Retinal pigment epithelial cell (primary cell): ENCODE results near the gene UNCX.
"Not testable (repeated sequence)": the region's sequence is repeated elsewhere in the genome, so short reads cannot be mapped to it uniquely, and the experiment has no call there.

Experiments used
- DNase-seq: peaks from one replicate; pipeline ENCODE4 v3.0.0-alpha.2; 2010; ENCODE audit warnings: low read depth
- H3K4me3 ChIP-seq: 2 replicates; pipeline ENCODE4 v1.5.1; 2011; ENCODE audit warnings: mild to moderate bottlenecking, low read length, control low read depth, moderate library complexity
- CTCF ChIP-seq: conservative IDR thresholded peaks from 2 replicates; pipeline ENCODE4 v1.5.1; 2011; ENCODE audit warnings: low read depth, low read length, control low read depth, inconsistent platforms

Gene UNCX

DNA sequence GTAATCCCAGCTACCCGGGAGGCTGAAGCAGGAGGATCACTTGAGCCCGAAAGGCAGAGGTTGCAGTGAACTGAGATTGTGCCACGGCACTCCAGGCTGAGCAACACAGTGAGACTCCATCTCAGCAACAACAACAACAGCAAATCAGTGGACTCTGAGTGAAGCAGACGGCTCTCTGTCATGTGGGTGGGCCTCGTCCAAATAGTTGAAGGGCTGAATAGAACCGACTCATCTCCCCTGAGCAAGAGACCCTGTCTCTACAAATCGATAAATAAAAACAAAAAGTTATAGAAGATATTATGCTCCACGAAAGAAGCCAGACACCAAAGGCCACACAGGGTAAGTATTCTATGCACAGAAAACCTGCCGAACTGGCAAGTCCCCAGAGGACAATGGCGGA, 45.9 kb downstream of the UNCX start:
- DNase-seq, result no peak
- H3K4me3 ChIP-seq, result no peak overlapping the region
- TF ChIP-seq CTCF, result no peak

GRCh38 chr7:1279041-1279440, 46.4 kb downstream of the UNCX start:
- no peak for TF ChIP-seq CTCF
- no peak overlapping the region for H3K4me3 ChIP-seq
- DNase-seq, result no peak

GRCh38 chr7:1279895-1280294, 47.2 kb downstream of the UNCX start:
- not testable (repeated sequence) for DNase-seq, H3K4me3 ChIP-seq

DNA sequence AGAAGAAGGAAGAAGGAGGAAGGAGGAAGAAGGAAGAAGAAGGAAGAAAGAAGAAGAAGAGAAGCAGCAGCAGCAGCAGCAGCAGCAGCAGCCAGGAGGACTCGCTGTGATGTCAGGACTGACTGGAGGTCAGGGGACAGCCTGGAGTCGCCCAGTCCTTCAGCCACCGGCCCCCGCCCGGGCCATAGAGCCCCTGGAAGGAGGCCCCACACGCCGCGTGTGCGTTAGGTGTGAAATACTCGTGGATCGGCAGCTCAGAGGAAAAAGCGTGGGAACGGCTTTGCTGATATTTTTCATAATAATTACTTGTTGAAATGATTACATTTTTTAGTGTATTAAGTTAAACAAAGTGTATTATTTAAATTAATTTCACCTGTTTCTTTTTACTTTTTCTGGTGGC, 48.4 kb downstream of the UNCX start:
- H3K4me3 ChIP-seq, result no peak overlapping the region
- no peak for DNase-seq
- TF ChIP-seq CTCF, result no peak

DNA sequence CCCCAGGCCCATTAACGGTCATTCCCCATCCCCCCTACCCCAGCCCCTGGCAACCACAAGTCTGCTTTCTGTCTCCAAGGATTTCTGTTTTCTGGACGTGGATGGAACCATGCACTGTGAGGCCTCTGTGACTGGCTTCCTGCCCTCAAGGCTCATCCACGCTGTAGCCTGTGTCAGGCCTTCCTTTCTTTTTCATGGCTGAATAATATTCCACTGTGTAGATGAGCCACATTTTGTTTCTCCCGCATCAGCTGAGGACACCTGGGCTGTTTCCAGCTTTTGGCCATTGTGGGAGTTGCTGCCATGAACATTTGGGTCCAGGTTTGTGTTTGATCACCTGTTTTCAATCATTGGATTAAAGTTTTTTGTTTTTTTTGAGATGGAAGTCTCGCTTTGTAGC, 50.0 kb downstream of the UNCX start:
- TF ChIP-seq CTCF, result no peak
- no peak overlapping the region for H3K4me3 ChIP-seq
- no peak for DNase-seq

DNA sequence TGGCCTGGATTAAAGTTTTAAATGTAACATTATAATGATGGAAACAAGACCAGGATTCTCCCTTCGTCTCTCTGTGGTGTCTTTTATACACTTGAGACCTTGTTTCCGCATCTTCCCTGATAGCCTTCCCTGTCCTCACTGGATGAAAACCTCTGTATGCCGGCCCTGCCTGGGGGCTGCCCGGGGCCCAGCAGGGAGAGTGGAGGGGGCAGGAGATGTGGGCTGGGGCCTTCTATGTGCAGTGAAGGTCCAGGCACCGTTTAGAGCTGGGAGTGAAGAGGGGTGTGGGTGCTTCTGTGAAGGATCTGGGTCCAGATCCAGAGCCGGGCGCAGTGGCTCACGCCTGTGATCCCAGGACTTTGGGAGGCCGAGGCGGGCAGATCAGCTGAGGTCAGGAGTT, 50.7 kb downstream of the UNCX start:
- TF ChIP-seq CTCF, result no peak
- DNase-seq, result no peak
- H3K4me3 ChIP-seq, result no peak overlapping the region

DNA sequence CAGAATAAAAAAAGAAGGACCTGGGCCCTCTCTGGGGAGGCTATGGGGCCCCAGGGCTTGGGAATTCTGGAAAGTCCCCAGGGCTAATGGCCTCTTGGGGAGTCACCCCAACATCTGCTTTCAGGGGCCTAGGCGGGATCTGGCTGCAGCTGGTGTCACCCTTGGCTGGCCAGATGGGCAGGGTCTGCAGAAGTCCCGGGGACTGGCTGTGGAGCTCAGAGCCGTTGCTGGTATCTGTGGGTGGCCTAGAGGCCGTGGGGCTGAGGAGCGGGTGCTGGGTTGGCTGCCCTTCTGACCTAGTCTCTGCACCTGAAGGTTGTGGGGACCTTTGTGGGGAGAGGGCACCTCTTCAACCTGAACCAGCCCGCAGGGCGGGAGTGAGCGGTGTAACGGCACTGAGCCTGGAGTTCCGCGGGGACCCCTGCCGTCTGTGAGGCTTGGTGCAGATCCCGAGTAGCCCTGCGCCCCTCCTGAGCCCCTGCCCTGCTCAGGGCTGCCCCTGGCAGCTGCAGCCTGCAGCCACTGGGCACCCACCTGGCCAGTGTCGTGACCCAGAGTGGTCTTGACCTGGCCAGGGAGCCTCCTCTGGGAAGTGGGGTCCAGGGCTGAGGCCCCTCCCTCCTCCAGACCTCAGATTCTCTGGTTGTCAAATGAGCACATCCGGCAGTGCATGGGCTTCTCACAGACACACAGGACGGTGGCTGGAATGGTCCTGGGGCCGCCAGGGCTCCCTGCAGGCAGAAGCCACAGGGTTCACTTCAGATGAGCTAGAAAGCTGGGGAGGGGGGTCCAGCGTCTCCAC, 51.5 kb downstream of the UNCX start:
- no peak overlapping the region for H3K4me3 ChIP-seq
- TF ChIP-seq CTCF, result no peak
- DNase-seq, result no peak
